ENCODE measurements around the gene FKBP8. TPM values are rescaled to one million over a fixed set of nuclear protein-coding genes. Genes with fewer than 3 reads are reported as not detected.

The FKBP8 gene
- total RNA-seq, 1 donor from 2014 or later = 191 TPM

DNA sequence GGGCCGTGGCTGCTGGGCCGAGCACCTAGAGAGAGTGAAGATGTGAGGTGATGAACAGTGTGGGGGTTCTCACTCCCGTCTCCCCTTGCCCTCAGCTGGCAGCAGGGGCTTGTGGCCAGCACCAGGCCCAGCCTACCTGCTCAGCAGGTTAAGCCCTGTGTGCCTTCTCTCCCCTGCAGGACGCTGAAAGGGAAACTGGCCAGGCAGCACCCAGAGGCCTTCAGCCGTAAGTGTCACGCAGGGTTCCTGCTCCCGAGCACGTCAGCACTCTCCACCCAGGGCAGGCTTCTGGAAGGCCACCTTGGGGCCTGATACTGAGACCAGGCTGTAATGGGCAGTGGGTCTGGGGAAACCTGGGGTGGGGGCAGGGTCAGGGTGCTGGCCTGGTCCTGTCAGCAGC lies 23.6 kb upstream of the FKBP8 start:
- Mint-ChIP-seq H3K27ac (no peak overlapping the region), H3K9me3 (no peaks in the 10 kb centered on the region), H3K36me3 (peaks cover 9% of the 10 kb centered on the region), H3K4me3 (no peak overlapping the region), H3K27me3 (no peaks in the 10 kb centered on the region), H3K4me1 (ENCODE audit: unreplicated experiment) (peaks cover 6% of the 10 kb centered on the region)
- TF ChIP-seq, protein P1, sequence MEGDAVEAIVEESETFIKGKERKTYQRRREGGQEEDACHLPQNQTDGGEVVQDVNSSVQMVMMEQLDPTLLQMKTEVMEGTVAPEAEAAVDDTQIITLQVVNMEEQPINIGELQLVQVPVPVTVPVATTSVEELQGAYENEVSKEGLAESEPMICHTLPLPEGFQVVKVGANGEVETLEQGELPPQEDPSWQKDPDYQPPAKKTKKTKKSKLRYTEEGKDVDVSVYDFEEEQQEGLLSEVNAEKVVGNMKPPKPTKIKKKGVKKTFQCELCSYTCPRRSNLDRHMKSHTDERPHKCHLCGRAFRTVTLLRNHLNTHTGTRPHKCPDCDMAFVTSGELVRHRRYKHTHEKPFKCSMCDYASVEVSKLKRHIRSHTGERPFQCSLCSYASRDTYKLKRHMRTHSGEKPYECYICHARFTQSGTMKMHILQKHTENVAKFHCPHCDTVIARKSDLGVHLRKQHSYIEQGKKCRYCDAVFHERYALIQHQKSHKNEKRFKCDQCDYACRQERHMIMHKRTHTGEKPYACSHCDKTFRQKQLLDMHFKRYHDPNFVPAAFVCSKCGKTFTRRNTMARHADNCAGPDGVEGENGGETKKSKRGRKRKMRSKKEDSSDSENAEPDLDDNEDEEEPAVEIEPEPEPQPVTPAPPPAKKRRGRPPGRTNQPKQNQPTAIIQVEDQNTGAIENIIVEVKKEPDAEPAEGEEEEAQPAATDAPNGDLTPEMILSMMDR (conservative IDR thresholded peaks at IDR 0.05) = no peak
- DNase-seq (ENCODE audit: extremely low spot score, unreplicated experiment) = no peak

DNA sequence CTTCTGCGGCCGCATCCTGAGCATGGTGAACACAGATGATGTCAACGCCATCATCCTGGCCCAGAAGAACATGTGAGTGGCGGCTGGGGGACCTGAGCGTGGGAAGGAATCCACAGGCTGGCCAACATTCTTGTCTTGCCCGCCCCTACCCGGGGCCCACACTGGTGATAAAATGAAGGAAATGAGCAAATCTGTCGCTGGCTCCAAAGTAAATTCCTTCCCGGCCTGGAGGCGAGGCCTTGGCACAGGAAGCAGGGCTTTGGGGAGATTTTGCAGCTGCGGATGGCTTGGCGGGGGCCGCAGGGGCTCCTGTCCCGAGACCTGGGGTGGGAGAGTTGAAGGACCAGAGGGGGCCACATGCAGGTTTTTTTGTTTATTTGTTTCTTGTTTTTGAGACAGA lies 18.7 kb upstream of the FKBP8 start:
- Mint-ChIP-seq H3K4me1 (ENCODE audit: unreplicated experiment) (peaks cover 9% of the 10 kb centered on the region), H3K27ac (no peak overlapping the region), H3K9me3 (no peaks in the 10 kb centered on the region), H3K4me3 (no peak overlapping the region), H3K36me3 (peaks cover 9% of the 10 kb centered on the region), H3K27me3 (no peaks in the 10 kb centered on the region)
- TF ChIP-seq, protein P1 (conservative IDR thresholded peaks at IDR 0.05) = no peak
- DNase-seq (ENCODE audit: extremely low spot score, unreplicated experiment) = no peak

DNA sequence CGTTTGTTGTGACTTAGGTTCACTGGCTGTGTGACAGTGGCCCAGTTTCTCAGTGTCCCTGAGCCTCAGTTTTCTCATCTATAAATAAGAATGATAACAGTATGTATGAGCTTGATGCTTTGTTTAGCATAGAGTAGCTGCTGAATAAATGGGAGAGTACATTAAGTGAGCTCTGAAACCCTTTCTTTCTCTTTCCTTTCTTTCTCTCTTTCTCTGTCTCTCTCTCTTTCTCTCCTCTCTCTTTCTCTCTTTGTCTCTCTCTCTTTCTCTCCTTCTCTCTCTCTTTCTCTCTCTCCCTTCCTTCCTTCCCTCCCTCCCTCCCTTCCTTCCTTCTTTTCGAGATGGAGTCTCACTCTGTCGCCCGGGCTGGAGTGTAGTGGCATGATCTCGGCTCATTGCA lies 16.3 kb upstream of the FKBP8 start:
- peaks cover 9% of the 10 kb centered on the region for H3K4me1 Mint-ChIP-seq (ENCODE audit: unreplicated experiment)
- H3K27ac Mint-ChIP-seq = peak overlapping the region; percentile 50
- H3K27me3 Mint-ChIP-seq = no peaks in the 10 kb centered on the region
- DNase-seq (ENCODE audit: extremely low spot score, unreplicated experiment) = no peak
- H3K36me3 Mint-ChIP-seq = peaks cover 5% of the 10 kb centered on the region
- peak overlapping the region; percentile 94 for H3K4me3 Mint-ChIP-seq
- TF ChIP-seq, protein P1 (conservative IDR thresholded peaks at IDR 0.05) = no peak
- no peaks in the 10 kb centered on the region for H3K9me3 Mint-ChIP-seq

DNA sequence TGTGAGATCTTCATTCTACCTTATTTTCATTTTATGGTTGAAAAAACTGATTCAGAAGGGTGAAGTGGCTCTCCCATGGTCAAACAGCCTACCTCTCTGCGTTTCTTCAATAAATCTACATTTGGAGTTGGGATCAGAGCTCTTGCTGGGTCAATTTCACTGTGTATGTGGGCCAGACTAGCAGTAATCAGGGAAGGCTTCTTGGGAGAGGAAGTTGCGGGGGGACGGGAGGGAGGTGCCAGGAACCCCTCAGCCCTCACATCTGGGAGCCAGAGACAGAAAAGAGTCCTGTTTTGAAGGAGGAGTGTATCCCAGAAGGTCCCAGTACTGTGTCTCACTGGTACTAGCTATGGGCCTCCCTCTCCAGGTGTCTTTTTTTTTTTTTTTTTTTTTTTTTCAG lies 15.2 kb upstream of the FKBP8 start:
- no peaks in the 10 kb centered on the region for H3K27me3 Mint-ChIP-seq
- H3K4me1 Mint-ChIP-seq (ENCODE audit: unreplicated experiment) = peaks cover 9% of the 10 kb centered on the region
- peak overlapping the region; percentile 95 for H3K27ac Mint-ChIP-seq
- peaks cover 3% of the 10 kb centered on the region for H3K36me3 Mint-ChIP-seq
- TF ChIP-seq, protein P1 (conservative IDR thresholded peaks at IDR 0.05) = no peak
- peak overlapping the region; percentile 94 for H3K4me3 Mint-ChIP-seq
- DNase-seq (ENCODE audit: extremely low spot score, unreplicated experiment) = no peak
- no peaks in the 10 kb centered on the region for H3K9me3 Mint-ChIP-seq

DNA sequence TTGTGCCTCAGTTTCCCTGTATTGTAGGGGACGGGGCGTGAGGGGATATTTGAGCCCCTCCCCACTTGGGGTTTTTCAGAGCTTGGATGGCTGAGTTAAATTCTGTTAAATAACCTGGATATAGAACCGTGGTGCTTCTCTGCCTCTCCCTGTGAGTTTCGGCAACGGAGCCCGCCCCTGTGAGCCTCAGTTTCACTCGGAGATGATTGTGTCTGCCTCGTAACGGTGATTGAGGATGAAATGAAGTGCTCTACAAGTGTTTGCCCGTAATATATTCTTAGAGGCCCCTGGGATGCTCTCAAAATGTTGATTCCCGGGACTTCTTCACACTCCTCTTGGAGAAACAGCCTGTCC lies 14.8 kb upstream of the FKBP8 start:
- H3K4me1 Mint-ChIP-seq (ENCODE audit: unreplicated experiment) = peaks cover 9% of the 10 kb centered on the region
- TF ChIP-seq, protein P1 (conservative IDR thresholded peaks at IDR 0.05) = no peak

More for the DNA sequence above, 14.8 kb upstream of the FKBP8 start:
- H3K4me3 Mint-ChIP-seq = peak overlapping the region; percentile 94
- H3K27me3 Mint-ChIP-seq = no peaks in the 10 kb centered on the region
- H3K27ac Mint-ChIP-seq = peak overlapping the region; percentile 95
- DNase-seq (ENCODE audit: extremely low spot score, unreplicated experiment) = no peak
- H3K9me3 Mint-ChIP-seq = no peaks in the 10 kb centered on the region
- peaks cover 3% of the 10 kb centered on the region for H3K36me3 Mint-ChIP-seq

Measured in type B pancreatic cell (in vitro differentiated cells).